ENCODE data around the gene TAB3.

The TAB3 gene

DNA sequence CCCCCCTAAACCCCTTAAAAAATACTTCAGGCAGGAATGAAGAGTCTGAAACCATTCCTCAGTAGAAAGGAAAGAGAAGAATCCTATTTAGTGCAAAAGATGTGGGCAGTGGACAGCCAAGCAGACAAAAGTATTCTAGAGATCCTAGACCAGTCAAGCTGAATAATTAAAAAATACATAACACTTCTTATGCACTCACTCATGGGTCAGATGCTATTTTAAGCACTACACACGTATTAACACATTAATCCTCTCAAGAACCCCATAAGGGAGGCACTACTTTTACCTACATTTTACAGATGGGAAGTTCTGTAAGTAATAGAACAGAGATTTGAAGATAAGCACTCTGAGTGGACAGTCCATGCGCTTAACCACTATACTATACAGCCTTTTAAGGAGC lies 5.9 kb downstream of the TAB3 start:
- DNase-seq (ENCODE audit: low spot score): no peak

DNA sequence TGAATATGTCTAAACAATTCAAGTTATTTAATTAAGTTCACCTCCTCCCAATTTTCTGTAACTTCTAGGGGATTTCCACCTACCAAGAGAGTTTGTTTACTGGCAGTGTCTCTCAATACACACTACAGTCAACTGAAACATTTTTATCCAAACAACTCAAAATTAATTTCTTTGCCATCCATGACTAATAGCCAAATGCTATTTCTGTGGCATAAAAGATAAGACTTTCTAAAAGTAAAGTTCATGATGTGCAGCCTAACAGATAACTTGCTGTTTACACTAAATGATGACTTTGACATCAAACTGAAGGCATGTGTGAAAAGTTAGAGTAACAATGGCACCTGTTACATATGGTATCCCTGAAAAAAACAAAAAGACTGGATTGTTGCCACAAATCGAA lies 7.3 kb downstream of the TAB3 start:
- DNase-seq (ENCODE audit: low spot score): no peak

DNA sequence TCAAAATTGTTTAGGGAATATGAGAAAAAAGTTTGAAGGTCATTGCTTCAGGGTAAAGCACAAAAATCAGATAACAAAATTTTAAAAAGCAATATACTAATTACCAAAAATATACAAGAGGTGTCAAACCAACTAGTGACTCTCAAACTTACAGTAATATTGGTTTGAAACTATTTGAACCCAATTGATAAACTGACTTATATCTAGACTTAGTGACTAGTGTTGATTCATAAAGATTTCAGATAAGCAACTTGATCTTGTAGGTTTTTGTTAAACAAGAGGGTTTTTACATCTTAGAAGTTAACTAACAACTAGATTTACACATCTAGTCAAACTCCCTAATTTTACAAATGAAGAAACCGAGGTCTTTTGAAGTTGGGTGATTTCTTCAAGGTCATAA lies 7.7 kb downstream of the TAB3 start:
- no peak for DNase-seq (ENCODE audit: low spot score)

DNA sequence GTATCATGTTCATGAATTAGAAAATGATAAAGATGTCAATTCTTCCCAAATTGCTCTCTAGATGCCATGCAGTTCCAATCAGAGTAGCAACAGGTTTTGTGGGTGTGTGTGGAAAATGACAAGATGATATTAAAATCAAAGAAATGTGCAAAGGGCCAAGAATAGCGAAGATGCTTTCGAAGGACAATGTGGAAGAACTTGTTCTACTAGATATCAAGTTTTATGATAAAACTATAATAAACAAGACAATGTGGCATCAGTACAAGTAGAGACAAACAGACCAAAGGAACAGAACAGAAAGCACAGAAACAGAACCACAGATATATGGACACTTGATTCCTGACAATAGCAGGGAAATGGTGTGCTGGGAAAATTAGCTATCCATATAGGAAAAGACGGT lies 9.0 kb downstream of the TAB3 start:
- no peak for DNase-seq (ENCODE audit: low spot score)

DNA sequence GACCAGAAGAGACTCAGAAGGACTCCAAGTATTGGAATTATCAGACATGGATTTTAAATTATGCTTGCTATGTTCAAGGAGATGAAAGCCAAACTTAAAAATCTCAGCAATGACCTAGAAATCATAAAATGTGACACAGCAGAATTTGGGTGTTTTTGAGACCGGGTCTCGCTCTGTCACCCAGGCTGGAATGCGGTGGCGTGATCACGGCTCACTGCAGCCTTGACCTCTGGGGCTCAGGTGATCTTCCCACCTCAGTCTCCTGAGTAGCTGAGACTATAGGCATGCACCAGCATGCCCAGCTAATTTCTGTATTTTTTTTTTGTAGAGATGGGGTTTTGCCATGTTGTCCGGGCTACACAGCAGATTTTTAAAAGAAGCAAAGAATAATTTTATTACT lies 12.7 kb downstream of the TAB3 start:
- no peak for DNase-seq (ENCODE audit: low spot score)

DNA sequence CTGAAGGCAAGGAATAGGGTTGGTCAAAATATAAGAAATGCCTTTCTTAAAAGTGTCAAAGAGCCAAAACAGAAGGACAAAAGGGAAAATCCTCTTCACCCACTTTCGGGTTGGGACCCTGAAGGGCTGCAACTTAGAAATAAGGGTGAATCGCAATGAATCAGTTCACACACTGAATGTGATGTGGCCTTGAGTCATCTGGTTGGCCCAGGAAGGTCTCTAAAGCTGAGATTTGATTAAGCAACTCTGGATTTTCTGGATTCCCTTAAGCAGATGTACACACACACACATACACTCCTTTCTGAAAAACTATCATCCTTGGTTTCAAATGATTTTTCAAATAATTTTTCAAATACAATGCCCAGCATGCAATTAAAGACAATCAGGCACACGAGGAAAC lies 13.1 kb downstream of the TAB3 start:
- peak; percentile 21 for DNase-seq (ENCODE audit: low spot score)

DNA sequence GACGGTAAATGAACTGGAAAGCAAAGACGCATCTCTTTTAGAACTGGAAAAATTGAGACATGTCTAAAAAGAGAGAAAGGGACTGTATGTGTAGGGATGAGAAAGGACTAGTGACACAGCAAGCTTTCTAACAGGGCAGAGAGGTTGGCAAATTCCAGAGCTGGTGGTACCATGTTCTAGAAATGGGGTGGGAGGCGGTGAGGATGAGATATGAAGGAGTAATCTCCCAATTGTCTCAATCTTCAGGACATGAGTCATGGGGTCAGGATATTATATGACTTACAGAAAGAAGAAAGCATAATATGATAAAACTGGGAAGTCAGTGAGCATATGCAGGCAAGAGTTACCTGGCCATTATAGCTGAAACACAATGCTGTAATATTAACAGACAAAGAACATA lies 14.2 kb downstream of the TAB3 start:
- no peak for DNase-seq (ENCODE audit: low spot score)

DNA sequence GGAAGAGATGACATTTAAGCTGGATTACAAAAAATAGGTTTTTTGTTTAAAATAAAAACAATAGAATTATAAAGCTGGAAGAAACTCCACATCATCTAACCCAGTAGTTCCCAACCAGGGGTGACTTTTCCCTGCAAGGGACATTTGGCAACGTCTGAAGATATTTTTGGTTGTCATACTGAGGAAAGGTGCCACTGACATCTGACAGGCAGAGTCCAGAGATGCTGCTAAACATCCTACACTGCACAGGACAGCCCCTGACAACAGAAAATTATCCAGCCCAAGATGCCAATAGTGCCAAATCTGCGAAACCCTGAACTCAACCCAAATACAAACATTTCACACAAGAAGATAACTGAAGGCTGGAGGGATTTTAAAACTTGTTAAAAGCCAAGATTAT lies 18.5 kb downstream of the TAB3 start:
- DNase-seq (ENCODE audit: low spot score): no peak

DNA sequence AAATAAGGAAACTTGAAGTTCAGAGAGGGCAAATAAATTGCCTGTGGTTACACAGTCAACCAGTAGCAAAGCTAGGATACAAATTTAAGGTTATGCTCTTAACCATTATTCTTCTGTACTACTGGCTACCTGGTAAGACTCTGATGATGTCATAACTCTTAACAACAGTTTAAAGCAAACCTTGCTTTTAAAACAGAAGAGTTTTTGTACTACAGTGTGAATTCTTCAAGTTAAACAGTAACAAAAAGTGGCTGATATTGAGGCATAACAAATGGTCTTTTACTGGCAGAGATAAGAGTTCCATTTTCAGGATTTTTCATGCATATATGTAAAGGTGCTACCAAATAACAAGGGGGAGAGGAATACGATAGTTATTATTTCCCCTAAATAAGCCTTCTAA lies 23.4 kb downstream of the TAB3 start:
- DNase-seq (ENCODE audit: low spot score): no peak

DNA sequence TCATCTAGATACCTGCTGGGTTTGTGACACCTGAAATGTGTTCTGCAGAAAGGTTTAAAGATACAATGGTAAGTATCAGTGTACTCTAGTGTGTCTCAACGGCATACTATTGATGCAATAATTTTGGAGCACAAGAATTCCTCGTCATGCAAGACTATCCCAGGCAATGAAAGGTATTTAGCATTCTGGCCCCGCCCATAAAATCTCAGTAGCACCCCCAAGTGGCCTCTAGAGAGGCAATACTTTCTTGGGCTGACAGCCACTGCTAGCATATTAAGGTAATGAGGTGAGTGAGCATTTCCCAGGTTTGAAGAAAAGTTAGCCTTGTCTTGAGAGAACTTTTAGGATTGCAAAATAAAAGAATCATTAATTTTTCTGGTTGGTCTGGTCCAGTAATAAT lies 24.0 kb downstream of the TAB3 start:
- no peak for DNase-seq (ENCODE audit: low spot score)

DNA sequence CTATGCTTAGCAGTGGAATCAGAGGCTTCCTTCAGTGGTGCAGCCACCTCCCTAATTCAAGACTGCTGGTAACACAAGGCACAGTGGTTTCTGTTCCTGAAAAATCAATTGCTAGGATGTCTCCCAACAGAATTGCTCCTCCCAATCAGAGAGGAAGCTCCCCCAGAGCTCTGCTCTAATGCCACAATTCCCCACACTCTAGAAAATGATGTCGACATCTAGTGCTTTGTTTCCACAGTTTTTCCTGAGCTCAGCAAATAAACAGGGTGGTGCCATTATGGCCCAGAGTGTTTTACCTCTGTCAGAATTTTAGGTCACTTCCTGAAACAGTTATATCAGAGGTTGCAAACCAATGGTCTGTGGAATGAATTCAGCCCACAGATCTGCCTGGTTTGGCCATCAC lies 24.7 kb downstream of the TAB3 start:
- no peak for DNase-seq (ENCODE audit: low spot score)

DNA sequence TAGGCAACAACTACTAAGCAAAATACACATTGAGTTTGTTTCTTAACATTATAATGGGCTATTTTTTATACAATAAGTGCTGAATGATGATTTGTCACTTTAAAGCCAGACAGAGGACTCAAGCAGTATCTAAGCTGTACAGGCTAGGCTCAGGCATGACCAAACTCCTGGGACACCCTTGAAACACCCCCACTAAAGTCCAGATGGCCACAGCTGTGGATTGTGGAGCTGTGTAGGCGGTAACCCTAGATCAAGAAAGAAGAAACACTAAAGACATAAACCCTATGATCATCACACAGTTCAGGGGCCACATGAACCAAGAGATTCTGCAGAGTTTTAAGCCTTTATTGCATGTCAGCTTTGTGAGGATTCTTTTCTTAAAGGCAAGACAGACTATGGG lies 25.1 kb downstream of the TAB3 start:
- DNase-seq (ENCODE audit: low spot score): no peak

DNA sequence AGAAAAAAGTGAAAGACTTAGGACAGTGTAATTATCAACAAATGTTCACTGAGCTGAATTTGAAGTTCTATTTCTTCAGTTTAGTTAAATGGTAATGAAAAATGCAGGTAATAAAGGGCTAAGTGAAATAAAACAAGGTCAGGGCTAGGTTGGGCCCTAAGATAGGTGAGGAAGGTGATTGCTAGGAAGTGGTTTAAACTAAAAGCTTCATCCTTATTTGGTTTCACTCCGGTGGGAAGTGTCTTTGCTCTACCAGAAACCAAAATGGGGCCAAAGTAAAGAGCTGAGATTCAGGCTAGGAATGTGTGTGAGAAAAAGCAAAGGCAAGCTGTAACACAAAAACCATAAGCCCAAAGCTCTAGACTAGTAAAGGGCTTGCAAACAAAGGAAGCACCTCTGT lies 31.0 kb downstream of the TAB3 start:
- DNase-seq (ENCODE audit: low spot score): no peak

DNA sequence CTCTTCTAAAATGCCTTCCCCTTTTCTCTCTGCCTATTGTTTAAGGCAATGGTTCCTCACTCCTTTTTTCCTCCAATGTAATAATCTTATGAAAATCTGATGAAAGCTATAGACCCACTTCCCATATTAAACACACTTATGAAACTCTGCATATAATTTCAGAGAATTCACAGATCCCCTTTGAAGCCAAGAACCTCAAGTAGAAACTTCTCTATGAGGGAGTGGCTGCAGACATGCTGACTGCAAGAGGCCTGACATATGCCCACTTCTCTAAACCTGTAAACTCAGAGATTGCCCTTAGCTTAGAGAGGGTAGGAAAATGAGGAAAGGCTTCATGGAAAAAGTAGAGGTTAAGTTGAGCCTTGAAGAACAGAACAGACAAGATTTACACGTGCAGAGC lies 37.6 kb downstream of the TAB3 start:
- DNase-seq (ENCODE audit: low spot score): no peak

DNA sequence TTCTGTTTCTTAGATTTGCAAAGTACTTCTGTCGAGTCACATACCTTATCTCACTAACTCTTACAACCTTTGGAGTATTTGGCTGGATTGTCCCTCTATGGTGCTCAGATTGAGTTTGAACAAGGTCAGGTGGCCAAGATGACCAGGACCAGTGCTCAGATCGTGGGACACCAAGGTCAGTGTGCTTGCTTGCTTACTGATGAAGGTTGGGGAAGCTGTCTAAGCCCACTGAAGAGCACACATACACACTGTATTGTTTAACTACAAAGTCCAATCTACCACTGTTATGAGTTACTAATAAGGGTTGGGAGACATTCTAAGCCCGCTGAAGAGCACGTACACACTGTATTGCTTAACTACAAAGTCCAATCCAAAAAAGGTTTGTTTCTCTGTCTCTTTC lies 53.7 kb downstream of the TAB3 start:
- DNase-seq (ENCODE audit: low spot score): no peak

DNA sequence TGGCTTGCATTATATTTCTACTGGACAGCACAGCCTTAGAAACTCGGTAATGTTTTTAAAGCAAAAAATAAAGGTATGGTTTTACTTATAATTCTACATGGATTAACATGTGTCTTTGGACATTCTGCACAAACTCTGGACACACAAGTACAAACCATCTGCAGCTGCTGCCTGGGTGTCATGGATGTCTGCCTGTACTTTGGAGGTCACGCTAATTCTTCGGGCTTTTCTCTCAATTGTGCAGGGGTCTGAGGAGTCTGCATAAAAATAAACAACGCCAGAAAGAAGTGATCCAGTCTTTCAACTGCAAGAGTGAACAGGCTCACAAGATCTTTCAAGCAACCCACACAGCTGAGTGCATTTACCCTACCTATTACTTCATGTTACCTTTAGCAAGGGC lies 55.2 kb downstream of the TAB3 start:
- no peak for DNase-seq (ENCODE audit: low spot score)

DNA sequence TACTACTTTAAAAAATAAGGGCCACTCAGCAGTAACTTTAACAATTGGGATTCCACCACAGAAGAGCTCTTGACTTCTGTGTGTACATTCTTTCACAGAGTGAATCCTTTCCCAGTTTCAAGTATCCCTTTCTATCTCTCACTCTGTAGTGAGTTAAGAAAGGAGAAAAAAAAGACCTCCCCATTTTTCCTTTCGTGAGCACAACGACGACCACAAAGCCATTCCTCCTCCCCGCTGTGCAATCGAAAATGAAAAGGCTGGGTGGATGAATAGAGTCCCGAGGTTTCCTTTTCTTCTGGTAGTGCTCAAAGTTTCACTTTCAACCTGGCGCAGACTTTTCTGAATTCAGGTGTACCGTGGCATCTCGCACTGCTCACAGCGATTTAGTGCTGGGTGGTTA lies 58.0 kb downstream of the TAB3 start:
- DNase-seq (ENCODE audit: low spot score): no peak

DNA sequence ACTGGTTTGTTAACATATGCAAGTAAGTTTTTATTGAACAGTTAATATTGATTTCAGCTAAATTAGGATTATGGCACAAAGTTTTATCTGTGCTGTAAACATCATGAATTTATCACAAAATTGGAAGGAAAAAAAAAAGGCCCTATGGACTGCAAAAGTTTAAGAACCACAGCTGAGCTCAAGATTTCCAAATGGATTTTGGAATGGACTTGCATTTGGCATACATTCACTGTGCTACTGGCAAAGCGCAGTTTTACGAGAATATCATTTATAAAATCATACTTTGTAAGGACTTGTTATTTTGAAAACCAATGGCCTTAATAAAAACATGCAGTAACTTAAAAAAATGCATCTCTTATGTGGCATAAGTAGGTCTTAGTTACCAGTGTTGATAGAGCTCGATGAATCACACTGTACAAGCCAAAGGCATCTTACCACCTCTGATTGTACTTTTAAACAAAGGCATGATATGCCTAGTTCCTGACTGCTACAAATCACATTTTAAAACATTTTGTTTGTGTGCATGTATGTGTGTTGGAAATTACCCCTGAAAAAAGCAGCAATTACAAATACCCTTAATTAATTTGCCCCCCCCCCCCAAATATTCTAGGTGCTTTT lies 58.6 kb downstream of the TAB3 start:
- DNase-seq (ENCODE audit: low spot score): no peak

DNA sequence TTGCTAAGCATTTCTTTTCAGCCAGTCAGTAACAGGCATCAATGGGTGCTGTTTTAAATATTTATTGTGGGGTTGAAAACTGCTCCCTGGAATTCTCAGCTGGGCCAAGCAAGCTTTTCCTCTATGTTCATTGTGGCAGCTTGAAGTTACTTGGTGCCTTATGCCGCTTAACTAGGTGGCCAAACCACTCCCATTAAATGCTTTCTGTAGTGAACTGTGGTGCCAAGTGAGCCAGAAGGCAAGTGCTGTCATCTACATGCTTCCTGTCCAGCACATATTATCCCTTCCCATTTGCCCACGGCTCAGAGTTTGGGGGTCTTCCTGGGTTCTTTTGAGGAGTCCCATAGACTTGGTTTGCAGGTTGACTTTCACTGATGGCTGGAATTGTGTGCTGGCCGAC lies 64.8 kb downstream of the TAB3 start:
- peak; percentile 6 for DNase-seq (ENCODE audit: low spot score)

DNA sequence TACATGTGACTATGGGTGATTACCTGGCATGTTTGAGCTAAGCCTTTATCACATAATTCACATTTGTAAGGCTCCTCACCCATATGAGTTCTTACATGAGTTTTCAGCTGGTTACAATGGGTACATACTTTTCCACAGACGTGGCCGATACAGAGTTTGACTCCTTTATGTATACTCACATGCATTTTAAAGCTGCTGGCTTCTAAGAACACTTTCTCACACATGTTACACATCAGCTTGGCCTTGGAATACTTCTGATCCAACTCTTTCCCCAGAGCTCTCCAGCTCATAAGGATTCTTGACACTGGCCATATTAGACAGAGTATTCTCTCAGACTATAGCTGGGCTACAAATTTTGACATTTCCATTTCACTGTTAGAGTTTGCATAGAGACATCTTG lies 66.3 kb downstream of the TAB3 start:
- no peak for DNase-seq (ENCODE audit: low spot score)

DNA sequence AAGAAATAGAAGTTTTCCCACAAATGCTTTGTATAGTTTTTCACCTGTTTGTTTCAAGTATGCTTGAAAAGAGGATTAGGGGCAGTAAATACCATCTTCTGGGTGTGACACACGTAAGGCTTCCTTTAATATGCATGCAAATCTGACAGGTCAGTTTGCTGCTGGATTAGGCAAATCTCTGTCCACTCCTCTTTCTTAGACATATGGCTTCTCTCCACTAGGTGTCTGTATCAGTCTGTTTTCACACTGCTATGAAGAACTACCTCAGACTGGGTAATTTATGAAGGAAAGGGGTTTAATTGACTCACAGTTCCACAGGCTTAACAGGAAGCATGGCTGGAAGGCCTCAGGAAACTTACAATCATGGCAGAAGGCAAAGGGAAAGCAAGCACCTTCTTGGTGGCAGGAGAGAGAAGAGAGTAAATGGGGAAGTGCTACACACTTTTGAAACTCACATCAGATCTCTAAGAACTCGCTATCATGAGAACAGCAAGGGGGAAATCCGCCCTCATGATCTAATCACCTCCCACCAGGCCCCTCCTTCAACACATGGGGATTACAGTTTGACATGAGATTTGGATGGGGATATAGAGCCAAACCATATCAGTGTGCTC lies 66.9 kb downstream of the TAB3 start:
- DNase-seq (ENCODE audit: low spot score): no peak

DNA sequence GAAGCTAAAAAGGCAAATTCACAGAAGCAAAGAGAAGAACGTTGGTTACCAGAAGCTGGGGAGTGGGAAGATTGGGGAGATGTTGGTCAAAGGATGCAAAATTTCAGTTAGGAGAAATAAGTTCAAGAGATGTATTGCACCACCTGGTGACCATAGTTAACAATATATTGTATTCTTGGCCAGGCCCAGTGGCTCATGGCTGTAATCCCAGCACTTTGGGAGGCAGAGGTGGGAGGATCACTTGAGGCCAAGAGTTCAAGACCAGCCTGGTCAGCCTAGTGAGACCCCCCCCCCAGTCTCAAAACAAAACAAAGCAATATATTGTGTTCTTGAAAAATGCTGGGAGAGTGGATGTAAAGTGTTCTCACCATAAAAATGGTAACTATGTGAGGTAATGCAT lies 67.9 kb downstream of the TAB3 start:
- DNase-seq (ENCODE audit: low spot score): no peak

DNA sequence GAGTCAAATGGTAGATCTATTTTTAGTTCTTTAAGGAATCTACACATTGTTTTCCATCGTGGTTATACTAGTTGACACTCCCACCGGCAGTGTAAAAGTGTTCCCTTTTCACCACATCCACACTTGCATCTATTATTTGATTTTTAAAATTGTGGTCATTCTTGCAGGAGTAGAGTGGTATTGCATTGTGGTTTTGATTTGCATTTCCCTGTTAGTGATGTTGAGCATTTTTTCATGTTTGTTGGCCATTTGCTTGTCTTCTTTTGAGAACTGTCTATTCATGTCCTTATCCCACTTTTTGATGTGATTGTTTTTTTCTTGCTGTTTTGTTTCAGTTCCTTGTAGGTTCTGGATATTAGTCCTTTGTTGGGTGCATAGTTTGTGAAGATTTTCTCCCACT lies 70.0 kb downstream of the TAB3 start:
- no peak for DNase-seq (ENCODE audit: low spot score)

DNA sequence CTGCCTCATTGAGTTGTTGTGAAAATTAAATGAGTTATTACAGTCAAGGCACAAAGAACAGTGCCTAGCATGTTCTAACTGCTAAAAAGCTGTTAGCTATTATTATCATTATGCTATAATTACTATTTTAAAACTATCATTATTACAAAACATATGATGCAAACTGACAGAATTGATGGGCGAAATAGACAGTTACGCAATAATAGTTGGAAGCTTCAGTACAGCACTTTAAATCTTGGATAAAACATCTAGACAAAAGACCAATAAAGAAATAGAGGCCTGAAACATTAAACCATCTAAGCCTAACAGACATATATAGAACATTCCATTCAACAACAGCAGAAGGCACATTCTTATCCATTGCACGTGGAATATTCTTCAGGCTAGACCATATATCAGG lies 73.0 kb downstream of the TAB3 start:
- DNase-seq (ENCODE audit: low spot score): no peak

DNA sequence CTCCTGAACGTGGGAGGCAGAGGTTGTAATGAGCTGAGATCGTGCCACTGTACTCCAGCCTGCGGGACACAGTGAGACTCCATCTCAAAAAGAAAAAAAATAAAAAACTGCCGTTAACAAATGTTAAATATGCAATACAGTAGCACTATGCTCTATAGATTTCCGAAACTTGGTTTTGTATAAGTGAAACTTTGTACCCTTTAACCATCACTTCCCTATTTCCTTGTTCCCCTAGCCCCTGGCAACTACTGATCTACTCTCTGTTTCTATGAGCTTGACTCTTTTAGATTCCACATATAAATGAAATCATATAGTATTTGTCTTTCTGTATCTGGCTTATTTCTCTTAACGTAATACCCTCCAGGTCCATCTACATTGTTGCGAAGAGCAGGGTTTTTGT lies 74.1 kb downstream of the TAB3 start:
- DNase-seq (ENCODE audit: low spot score): no peak

Data from AG20443 (cell line).